Hematopoietic multipotent progenitor cell treated with erythropoietin and hydrocortisone succinate and interleukin-3 and kit ligand, for 8 days (in vitro differentiated cells): Measurements from ENCODE around the gene SPACA4.
"Not testable (repeated sequence)": the region's sequence is repeated elsewhere in the genome, so short reads cannot be mapped to it uniquely, and the experiment has no call there.

Source experiments
- DNase-seq: peaks from one replicate; pipeline ENCODE4 v3.0.0-alpha.2; 2015

SPACA4 gene, protein sequence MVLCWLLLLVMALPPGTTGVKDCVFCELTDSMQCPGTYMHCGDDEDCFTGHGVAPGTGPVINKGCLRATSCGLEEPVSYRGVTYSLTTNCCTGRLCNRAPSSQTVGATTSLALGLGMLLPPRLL

GRCh38 chr19:48606463-48607358 is at the start of gene SPACA4:
TSS of gene SPACA4 (plus strand) at chr19:48606742. CDS start at chr19:48606979, 237 bp downstream.
- DNase-seq: no peak

GRCh38 chr19:48556825-48557224 is 49.7 kb upstream of the SPACA4 start:
- no peak for DNase-seq

- DNase-seq: no peak
These were observed 48.4 kb upstream of the SPACA4 start for GRCh38 chr19:48558018-48558684.

GRCh38 chr19:48560095-48560530 is 46.4 kb upstream of the SPACA4 start:
- DNase-seq: peak; percentile 25

DNA sequence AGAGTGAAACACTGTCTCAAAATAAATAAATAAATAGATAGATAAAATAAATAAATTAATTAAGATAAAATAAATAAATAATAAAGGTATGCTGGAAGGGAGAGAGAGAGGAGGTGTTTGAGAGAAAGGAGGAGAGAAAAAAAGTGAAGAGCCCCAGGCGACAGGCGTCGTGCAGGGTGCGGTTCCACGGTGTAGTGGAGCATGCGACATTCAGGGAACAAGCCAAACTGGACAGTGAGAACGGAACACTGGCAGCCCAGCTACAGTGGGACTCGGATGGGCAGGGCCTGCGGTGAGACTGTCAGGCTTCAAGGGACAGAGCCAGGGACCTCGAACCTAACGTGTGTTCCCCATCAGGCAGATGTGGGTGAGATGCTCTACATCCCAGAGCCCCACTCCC is 45.1 kb upstream of the SPACA4 start:
- no peak for DNase-seq

DNA sequence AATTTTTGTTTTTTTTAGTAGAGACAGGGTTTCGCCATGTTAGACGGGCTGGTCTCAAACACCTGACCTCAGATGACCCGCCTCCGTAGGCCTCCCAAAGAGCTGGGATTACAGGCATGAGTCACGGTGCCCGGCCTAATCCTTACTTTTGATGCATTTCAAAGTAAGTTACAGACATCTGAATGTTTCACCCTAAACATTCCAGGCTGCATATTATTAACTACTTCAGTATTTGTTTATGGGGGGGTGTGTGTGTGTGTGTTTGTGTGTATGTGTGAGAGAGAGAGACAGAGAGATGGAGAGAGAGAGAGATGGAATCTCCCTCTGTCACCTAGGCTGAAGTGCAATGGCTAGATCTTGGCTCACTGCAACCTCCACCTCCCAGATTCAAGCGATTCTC is 41.5 kb upstream of the SPACA4 start:
- no peak for DNase-seq

DNA sequence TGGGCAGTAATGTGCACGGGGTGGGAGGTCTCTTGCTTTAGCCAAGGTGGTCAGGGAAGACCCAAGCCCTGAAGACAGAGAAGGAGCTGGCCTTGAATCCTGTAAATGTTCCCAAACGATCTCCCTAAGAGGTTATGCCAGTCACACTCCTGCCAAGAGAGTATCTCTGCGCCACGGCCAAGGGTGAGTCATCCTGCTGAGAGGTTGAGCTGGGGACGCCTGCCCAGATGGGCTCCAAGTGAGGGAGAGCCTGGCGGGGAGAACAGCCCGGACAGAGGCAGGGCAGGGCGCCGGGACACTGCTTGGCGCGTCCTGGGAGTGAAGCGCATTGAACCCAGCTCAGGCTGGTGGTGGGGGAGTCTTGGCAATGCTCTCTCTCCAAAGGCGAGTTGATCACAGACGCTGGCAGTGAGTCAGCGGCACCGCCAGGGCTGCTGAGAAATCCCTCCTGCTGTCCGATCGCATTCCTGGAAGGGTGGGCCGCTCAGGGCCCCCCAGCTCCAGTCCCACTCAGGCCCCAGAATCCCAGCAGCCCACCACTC is 38.1 kb upstream of the SPACA4 start:
- peak; percentile 56 for DNase-seq

GRCh38 chr19:48569814-48570213 is 36.7 kb upstream of the SPACA4 start:
- DNase-seq: no peak

- no peak for DNase-seq
These were observed 35.0 kb upstream of the SPACA4 start for GRCh38 chr19:48571378-48572162.

DNA sequence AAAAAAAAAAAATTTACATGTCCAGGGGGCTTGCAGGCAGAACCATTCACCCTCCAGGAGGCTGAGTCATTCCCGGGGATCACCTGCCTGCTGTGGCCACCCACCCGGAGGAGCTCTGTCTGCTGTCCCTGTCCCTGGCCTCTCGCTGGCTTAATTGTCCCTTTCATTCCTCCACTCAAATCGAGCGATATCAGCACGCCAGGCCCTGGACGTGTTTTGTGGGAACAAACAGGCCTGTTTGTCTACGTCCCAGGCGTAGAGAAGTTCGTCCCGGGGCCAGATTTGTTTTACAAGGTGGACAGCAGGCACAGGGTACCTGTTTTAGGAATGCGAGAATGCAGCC is 33.4 kb upstream of the SPACA4 start:
- no peak for DNase-seq

DNA sequence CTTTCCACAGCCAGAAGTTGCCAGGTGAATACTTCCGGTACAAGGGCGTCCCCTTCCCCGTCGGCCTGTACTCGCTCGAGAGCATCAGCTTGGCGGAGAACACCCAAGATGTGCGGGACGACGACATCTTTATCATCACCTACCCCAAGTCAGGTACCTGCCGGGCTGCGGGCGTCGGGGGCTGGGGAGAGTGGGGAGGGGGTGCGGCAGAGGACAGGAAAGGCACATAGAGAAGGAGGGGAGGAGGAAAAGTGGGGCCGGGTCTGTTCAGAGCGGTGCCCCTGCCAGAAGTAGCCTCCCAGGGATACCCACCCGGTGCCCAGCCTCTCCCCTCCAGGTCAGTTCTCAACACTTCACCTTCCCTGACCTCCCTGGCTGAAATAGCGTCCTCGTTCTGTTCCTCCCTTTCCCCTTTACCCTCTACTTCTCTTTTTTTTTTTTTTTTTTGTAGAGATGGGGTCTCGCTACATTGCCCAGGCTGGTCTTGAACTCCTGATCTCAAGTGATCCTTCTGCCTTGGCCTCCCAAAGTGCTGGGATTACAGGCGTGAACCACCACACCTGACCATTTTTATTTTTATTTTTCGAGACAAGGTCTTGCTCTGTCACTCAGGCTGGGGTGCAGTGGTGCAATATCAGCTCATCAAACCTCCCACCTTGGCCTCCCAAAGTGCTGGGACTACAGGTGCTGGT is 30.5 kb upstream of the SPACA4 start:
- no peak for DNase-seq

GRCh38 chr19:48577908-48578307 is 28.6 kb upstream of the SPACA4 start:
- DNase-seq: not testable (repeated sequence)

GRCh38 chr19:48578891-48579290 is 27.7 kb upstream of the SPACA4 start:
- no peak for DNase-seq

- no peak for DNase-seq
These were observed 24.4 kb upstream of the SPACA4 start for GRCh38 chr19:48582168-48582567.

DNA sequence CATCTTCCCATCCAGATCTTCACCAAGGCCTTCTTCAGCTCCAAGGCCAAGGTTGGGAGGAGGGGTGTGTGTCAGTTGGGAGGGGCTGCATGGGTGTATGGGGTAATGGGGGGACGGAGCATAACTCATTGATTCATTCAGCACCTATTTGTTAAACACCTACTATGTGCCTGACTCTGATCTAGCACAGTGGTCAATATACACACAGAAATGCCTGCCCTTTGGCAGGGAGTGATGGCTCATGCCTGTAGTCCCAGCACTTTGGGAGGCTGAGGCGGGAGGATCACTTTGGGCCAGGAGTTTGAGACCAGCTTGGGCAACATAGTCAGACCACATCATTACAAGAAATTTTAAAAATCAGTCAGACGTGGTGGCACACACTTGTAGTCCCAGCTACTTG is 19.2 kb upstream of the SPACA4 start:
- no peak for DNase-seq

DNA sequence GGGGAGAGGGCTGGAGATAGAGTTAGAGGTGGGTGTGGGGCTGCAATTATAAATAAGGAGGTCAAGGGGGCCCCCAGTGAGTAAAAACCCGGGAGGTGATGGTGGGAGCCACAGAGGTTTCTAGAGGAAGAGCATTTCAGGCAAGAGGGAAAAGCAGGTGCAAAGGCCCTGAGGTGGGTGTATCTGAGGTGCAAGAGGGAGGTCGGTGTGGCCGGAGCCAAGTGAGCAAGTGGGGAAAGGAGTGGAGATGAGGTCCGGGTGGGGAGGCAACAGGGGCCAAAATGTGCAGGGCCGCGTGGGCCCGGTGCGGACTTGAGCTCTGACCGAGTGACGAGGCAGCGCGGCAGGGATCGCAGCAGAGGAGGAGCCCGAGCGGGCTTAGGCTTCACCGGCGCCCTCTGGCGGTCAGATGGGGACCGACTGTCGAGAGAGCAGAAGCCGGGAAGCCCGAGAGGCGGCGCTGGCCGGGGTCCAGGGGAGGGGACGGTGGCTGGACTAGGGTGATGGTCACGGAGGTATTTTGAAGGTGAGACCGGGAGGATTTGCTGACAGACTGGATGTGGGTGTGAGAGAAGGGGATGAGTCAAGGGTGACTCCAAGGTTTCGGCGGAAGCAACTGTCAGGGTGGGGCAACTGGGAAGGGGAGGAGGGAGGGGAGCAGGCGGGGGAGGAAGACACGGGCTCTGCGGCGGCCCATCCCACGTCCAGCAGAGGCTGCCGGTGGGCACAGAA is 17.7 kb upstream of the SPACA4 start:
- peak; percentile 90 for DNase-seq

- peak; percentile 48 for DNase-seq
These were observed 15.5 kb upstream of the SPACA4 start for GRCh38 chr19:48591021-48591420.

- DNase-seq: no peak
These were observed 11.4 kb upstream of the SPACA4 start for GRCh38 chr19:48595171-48595570.

DNA sequence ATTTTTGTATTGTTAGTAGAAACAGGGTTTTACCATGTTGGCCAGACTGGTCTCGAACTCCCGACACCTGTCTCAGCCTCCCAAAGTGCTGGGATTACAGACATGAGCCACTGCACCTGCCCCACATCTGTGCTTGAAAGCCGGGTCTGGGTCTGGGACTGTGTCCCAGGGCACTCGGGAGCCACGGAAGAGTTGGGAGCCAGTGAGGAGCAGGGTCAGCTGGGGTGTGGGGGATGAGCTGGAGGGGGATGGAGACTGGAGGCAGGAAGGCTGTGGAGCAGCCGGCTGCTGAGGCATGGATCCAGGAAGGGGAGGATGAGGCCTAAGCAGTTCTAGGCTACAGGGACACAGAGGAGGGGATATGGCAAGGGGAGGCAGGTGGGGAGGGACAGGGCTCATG is 10.7 kb upstream of the SPACA4 start:
- DNase-seq: no peak

DNA sequence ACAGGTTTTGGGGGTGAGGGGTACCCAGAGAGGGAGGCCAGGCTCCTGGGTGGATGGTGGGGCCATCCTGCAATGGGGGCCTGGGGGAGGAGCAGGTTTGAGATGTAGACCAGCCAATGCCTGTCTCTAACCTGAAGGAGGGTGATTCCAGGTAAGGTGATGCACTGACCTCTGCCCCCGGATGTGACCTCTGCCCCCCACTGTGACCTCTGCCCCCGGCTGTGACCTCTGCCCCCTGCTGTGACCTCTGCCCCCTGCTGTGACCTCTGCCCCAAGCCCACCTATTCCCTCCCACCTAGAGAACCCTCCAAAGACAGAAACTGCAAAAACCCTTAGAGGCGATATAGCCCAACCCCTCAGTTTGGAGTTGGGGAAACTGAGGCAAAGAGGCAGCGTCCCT is 10.3 kb upstream of the SPACA4 start:
- DNase-seq: no peak

- DNase-seq: no peak
These were observed 9.7 kb upstream of the SPACA4 start for GRCh38 chr19:48596679-48597465.
